Cerebellar nuclear complex (tissue), 1 donor: Measurements from ENCODE around the gene CCDC14.
"Not testable (repeated sequence)": the region's sequence is repeated elsewhere in the genome, so short reads cannot be mapped to it uniquely, and the experiment has no call there.

ENCODE experiments used
- DNase-seq, 2 experiments: peaks; one replicate each; lab custom pipeline; 2025; lab: John Stamatoyannopoulos, UW

The CCDC14 gene

GRCh38 chr3:123960781-123961507 is at the start of gene CCDC14:
Gene CCDC14 (minus strand): TSS chr3:123961229. CDS start chr3:123961173, 56 bp downstream.
- no peak for DNase-seq

- not testable (repeated sequence) for DNase-seq
Observed at GRCh38 chr3:124008321-124008720, 47.3 kb upstream of the CCDC14 start.

GRCh38 chr3:124007186-124007585 is 46.2 kb upstream of the CCDC14 start:
- no peak for DNase-seq

- DNase-seq = not testable (repeated sequence)
Observed at GRCh38 chr3:124002405-124003079, 41.5 kb upstream of the CCDC14 start.

- DNase-seq = not testable (repeated sequence)
Observed at GRCh38 chr3:124001366-124001765, 40.3 kb upstream of the CCDC14 start.

- DNase-seq = no peak
Observed at GRCh38 chr3:123997543-123997942, 36.5 kb upstream of the CCDC14 start.

- DNase-seq = no peak
Observed at GRCh38 chr3:123993818-123994217, 32.8 kb upstream of the CCDC14 start.

GRCh38 chr3:123991730-123992588 is 30.9 kb upstream of the CCDC14 start, which contains the start of gene ROPN1:
Gene ROPN1 (minus strand): TSS chr3:123992124. CDS start chr3:123980481, 11,643 bp downstream.
- DNase-seq = not testable (repeated sequence)

- no peak for DNase-seq
Observed at GRCh38 chr3:123986427-123986826, 25.4 kb upstream of the CCDC14 start.

- no peak for DNase-seq
Observed at GRCh38 chr3:123984957-123985356, 23.9 kb upstream of the CCDC14 start.

- no peak for DNase-seq
Observed at GRCh38 chr3:123984350-123984749, 23.3 kb upstream of the CCDC14 start.

- not testable (repeated sequence) for DNase-seq
Observed at GRCh38 chr3:123981317-123981716, 20.3 kb upstream of the CCDC14 start.

- DNase-seq = no peak
Observed at GRCh38 chr3:123980539-123980938, 19.5 kb upstream of the CCDC14 start.

GRCh38 chr3:123979525-123980501 is 18.8 kb upstream of the CCDC14 start:
- not testable (repeated sequence) for DNase-seq

GRCh38 chr3:123976904-123977303 is 15.9 kb upstream of the CCDC14 start:
- not testable (repeated sequence) for DNase-seq

- DNase-seq = not testable (repeated sequence)
Observed at GRCh38 chr3:123976181-123976898, 15.3 kb upstream of the CCDC14 start.

- not testable (repeated sequence) for DNase-seq
Observed at GRCh38 chr3:123975030-123975429, 14.0 kb upstream of the CCDC14 start.

GRCh38 chr3:123971406-123971805 is 10.4 kb upstream of the CCDC14 start:
- no peak for DNase-seq

- DNase-seq = not testable (repeated sequence)
Observed at GRCh38 chr3:123967260-123967659, 6.2 kb upstream of the CCDC14 start.

GRCh38 chr3:123966799-123967198 is 5.8 kb upstream of the CCDC14 start:
- DNase-seq = not testable (repeated sequence)
